HEK293T (cell line): ENCODE data around the gene ACOT12.

Source experiments
- FOXK2 ChIP-seq: fragments of 450-650 bp; IDR thresholded peaks from 2 replicates; pipeline ENCODE4 v1.6.1; 2016; ENCODE audit warnings: mild to moderate bottlenecking
- FOXM1 ChIP-seq: fragments of 450-650 bp; IDR thresholded peaks from 2 replicates; pipeline ENCODE4 v1.6.1; 2017; ENCODE audit warnings: mild to moderate bottlenecking, borderline replicate concordance
- SUZ12 ChIP-seq: fragments of 450-650 bp; IDR thresholded peaks from 2 replicates; pipeline ENCODE4 v1.6.1; 2016; ENCODE audit warnings: mild to moderate bottlenecking

DNA sequence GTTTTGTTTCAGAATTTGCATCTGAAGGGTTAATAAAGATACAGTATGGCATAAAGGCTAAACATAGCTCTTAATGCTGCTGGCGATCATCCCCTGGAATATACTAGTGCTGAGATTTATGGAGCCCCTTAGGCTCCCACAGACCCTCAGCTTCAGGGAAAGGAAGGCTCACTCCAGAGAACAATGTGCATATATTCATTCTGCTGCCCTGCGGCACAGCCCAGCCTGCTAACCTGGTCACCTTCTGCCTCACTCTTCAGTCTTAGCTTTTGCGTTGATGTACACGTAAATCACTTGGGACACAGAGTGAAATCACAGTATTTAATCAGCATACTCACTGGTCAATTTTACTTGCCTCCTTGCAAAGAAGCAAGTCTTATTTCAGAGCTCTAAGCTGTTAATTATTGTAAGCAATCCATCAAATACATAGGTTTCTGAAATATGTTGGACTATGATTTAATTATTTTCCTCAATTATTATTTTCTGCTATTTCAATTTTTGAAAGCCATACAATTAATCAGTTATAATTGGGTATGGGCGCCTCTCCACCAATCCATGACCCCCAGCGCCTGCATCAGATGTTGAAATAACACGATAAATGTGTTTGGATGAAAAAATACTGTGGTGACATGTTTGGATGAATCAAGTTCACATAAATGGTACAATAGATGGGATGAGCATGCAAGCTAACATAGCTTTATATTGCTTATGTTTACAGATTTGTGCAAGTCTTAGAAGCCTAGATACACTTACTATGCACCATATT is 11.4 kb upstream of the ACOT12 start:
- TF ChIP-seq FOXM1 (no peak), FOXK2 (no peak), SUZ12 (no peak)
